HG02678 (cell line): ENCODE results near the gene EEF2K.

Source experiments
- ATAC-seq: cut with Tn5 transposase; IDR thresholded peaks from one replicate; pipeline ENCODE4 v1.9.1; 2021; ENCODE audit warnings: mild to moderate bottlenecking, moderate library complexity; ENCODE audit not compliant: unreplicated experiment

EEF2K gene

DNA sequence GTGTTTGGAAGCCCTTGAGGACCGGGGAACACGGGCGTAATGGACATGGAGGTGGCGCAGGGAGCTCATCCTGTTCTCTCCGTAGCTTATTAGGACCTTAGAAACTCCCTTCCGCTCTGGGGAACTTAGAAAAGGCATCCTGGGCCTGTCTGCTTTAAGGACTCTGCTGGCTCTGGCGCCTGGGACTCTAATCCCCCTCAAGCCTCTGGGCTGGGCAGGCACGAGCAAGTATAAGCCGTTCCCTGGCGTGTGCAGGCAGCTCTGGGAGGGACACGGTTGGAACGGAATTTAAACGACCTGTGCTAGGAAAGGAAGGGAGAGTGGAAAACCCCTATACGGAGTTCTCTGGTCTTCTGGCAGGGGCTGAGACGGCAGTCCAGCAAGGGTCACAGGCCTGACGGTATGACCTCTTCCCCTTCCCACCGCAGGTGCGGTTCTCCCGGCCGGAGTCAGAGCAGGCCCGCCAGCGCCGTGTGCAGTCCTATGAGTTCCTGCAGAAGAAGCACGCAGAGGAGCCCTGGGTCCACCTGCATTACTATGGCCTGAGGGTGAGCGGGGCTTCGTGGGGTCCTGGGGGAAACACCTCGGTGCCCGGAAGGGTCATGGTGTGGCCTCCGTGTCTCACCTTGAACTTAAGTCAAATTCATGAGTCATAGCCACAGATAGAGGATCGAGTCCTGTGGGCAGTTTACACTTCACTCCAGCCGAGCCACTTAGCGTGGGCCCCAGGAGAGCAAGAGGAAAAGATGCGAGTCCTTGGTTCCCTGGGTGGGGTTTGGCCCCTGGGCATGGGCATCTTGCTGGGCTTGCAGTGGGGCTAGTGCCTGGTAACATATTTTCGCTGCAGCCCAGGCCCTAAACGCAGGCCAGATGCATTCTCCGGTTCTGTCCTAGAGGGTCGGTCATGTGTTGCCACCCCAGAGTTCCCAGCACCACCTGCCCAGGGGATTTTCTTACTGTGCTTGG, 108.9 kb downstream of the EEF2K start:
- no peak for ATAC-seq

DNA sequence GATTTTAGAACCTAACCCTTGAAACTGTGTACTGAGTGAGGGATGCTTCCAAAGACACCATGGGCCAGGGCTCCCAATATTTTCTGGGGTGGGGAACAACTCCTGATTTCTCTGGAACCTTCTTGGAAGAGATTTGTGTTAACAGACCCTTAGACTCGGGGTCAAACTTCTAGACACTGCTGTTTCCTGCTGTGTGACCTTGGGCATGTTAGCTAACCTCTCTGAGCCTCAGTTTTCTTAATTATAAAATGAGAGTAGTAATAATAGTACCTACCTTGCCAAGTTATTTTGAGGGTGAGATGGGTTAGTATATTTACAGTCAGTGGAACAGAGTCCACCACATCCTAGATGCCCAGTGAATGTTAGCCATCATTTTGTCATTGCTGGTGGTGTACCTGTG, 109.9 kb downstream of the EEF2K start:
- no peak for ATAC-seq

DNA sequence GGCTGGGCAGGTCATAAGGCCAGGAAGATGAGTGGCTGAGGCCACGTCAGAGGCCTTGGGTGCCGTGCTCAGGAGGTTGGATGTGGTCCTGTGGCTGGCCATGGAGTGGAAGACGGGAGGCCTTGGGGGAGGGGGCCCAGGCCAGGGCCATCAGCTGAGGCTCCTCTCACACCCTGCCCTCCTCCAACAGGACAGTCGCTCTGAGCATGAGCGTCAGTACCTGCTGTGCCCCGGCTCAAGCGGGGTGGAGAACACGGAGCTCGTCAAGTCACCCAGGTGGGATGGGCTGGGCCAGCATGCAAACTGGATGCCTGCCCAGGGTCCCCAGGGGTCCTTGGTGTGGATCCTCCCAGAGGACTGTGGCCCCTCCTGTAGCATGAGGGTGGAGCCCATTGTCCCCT, 110.3 kb downstream of the EEF2K start:
- ATAC-seq, result no peak

DNA sequence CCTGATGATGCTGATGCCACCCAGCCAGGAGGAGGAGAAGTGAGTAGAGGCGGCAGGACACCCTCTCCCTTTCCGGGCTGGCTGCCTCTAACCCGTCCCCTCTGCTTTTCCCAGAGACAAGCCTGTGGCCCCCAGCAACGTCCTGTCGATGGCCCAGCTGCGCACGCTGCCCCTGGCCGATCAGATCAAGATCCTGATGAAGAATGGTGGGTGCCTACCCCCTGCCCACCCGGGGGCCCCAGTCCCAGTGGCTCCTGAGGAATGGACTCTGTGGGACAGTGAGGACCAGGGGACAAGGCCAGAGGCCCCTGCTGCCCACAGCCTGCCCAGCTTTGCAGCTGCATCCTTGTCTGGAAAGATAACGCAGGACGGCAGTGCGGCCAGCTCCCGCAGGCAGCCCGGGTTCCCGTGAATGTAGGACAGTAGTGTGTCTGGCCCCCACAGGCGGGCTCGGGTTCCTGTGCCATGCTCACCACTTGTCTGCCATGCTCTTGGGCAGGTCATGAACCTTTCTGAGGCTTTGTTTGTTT, 111.0 kb downstream of the EEF2K start:
- no peak for ATAC-seq

DNA sequence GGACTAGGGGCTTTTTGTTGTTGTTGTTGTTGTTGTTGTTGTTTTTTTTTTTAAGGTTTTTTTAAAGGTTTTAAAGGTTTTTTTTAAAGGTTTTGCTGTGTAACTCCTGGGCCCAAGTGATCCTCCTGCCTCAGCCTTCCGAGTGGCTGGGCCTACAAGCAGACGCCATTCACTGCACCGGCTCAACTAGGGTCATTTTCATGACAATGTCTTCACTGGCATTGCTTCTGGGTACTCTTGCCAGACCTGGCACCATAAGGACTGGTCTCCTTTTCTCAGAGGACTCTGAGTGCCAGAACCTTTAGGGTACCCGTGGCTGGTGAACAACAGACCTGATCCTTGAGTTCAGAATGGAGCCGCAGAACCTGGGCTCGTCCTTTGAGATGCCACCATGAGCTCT, 111.5 kb downstream of the EEF2K start:
- no peak for ATAC-seq

DNA sequence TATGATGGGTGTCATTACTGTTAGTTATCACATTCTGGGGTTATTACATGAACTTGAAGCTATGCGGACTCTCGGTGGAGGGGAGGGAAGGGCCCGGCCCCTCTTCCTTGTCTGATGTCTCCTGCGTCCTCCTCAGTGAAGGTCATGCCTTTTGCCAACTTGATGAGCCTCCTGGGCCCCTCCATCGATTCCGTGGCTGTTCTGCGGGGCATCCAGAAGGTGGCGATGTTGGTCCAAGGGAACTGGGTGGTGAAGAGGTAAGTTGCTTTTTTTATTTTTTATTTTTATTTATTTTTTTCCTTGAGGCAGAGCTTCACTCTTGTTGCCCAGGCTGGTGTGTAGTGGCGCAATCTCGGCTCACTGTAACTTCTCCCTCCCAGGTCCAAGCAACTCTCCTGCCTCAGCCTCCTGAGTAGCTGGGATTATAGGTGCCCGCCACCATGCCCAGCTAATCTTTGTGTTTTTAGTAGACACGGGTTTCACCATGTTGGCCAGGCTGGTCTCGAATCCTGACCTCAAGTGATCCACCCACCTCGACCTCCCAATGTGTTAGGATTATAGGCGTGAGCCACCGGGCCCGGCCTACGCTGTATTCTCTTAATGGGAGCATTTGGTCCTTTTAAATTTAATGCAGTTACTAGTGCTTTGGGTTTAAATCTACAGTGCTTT, 112.7 kb downstream of the EEF2K start:
- ATAC-seq, result no peak

DNA sequence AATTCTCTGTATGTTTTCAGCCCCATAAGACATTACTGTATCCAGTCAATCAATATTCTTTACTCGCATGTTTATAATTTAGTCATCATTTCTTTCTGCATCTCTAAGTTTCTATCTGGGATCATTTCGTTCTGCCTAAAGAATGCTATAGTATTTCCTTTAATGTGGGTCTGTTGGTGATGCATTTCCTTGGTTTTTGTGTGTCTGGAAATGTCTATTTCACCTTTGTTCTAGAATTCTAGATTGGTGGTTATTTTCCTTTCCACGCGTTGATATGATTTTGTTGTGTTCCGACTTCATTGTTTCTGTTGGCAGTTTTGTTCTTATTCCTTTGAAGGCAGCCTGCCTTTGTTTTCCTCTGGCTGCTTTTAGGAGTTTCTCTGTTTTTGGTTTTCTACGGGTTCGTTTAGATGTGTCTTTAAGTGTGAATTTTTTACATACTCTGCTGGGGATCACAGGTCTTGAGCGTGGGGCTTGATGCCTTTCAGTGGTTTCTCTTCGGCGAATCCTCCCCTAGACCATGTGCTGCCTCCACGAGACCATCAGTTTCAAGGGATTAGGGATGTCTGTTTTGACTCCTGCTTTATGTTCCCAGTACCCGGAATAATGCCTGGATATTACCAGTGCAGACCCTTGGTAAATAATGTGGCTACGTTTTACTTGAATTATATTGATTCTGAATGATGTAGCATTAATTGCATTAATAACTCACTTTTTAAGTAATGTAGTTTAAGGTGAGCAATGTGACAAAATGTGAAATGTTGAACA, 114.7 kb downstream of the EEF2K start:
- ATAC-seq, result no peak

DNA sequence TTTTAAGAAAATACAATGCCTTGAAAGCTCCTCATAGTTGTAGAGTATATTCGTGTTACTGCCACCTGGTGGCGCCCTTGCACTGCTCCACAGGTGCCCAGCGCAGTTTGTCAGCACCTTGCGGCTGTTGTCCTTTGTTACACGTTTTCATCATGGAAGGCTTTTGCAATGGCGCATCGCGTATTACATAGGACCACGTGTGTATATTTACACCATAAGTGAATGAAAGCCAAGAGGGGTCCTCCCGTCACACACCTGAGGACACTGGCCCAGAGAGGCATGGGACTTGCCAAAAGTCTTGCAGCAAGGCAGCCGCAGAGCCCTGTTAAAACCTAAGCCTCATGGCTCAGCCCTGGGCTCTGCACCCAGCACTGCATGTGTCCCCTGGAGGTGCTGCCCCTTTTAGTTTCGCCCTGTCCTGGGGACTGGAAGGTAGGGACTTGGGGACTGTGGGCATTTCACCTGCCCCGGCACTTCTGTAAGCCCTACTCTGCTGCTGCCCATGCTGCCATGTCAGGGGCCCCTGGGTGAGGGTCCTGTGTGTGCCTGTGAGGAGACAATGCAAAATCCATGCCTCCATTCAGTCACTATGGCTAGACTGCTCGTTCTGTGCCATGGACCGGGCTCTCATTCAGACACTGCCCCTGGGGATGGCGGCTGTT, 115.4 kb downstream of the EEF2K start:
- ATAC-seq, result no peak

DNA sequence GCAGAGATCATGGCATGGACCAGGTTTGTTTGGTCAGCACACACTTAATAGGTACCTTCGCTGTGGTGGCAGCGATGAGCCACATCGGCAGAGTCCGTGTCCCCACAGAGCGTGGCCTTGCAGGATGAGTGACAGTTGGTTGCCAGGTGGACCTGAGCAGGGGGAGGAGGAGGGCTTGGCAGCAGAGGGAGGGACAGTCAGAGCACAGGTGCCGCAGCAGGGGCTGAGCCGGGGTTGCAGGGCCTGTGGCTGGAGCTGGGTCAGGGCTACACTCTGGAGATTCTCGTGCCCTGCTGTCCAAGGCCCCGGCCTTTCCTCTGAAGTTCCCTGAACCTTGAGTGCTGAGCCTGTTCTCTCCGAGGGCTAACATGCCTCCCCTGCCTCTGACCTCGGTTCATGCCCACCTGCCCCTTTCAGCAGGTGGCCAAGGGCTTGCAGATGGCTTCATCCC, 116.0 kb downstream of the EEF2K start:
- no peak for ATAC-seq

DNA sequence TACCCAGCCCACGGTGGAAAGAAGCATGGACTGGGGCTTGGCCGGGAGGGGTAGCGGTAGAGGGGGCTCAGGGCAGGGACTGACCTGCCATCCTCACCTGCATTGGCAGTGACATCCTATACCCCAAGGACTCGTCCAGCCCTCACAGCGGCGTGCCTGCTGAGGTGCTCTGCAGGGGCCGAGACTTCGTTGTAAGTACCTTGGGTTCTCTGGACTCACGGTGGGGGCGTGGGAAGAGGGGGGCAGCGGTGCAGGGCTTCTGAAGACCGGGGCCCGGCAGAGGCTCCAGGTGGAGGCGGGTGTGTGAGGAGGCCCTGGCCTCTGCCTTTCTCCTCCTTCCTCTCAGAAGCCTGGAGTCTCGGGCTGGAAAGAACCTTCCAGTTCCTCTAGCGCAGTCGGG, 116.7 kb downstream of the EEF2K start:
- no peak for ATAC-seq

DNA sequence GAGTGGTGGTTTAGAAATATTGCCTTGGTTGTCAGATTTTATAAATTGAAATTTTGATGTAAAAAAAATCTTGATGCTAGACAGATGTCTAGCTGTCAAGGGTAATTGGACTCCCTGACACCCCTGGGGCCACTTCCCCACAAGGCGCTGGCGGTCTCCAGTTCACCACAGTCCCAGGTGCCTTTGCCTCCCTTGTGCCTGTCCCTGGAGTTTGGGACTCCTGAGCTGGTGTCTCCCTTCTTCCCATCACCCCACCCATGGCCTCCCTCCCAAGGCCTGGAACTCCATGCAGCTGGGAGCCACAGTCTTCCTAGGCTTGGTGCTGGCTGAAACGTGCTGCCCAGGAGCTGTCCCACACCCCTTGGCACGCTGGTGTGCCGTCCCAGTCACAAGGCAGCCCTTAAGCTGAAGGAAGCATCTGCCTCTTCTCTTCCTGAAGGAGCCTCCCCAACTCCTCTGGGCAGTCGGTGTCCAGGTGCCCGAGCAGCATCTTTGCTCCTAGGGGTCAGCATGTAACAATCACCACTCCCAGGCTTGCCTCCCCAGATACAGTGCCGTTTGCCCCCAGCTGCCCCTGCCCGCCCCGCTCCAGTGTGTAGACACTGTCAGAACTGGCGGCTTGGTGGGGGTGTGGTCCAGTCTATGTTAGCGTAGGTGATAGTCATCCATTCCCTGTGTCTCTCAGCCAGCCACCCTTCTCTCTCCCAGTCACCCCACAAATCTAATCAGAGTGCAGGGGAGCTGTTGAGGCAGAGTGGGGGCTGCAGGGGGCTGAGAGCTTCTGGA, 117.3 kb downstream of the EEF2K start:
- no peak for ATAC-seq

DNA sequence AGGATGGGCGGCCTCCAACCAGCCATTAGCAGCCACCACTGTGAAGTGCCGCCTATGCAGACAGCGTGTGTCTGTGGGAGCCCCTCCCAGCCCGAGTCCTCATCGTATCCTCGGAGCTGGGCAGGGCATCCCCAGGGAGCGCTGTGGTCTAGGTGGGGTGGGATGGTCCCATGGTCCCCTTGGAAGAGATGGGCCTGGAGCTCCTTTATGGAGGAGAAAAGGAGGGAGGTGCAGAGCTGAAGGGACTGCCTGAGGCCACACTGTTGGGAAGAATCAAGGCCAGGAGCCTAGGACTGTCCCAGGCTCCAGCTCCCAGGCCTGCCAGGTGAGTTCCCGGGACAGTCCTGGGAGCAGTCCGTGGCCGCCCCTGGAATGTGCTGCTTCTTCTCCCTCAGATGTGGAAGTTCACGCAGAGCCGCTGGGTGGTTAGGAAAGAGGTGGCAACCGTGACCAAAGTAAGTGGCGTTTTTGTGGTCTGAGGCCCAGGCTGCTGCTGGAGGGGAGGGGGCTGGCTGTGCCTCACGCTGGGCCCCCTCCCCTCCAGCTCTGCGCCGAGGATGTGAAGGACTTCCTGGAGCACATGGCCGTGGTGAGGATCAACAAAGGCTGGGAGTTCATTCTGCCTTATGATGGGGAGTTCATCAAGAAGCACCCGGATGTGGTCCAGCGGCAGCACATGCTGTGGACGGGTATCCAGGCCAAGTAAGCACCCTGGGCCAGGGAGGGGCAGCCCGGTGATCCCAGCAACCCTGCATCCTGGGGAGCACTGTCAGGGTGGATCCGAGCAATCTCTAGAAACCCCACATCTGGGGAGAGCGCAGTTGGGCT, 118.1 kb downstream of the EEF2K start:
- no peak for ATAC-seq

DNA sequence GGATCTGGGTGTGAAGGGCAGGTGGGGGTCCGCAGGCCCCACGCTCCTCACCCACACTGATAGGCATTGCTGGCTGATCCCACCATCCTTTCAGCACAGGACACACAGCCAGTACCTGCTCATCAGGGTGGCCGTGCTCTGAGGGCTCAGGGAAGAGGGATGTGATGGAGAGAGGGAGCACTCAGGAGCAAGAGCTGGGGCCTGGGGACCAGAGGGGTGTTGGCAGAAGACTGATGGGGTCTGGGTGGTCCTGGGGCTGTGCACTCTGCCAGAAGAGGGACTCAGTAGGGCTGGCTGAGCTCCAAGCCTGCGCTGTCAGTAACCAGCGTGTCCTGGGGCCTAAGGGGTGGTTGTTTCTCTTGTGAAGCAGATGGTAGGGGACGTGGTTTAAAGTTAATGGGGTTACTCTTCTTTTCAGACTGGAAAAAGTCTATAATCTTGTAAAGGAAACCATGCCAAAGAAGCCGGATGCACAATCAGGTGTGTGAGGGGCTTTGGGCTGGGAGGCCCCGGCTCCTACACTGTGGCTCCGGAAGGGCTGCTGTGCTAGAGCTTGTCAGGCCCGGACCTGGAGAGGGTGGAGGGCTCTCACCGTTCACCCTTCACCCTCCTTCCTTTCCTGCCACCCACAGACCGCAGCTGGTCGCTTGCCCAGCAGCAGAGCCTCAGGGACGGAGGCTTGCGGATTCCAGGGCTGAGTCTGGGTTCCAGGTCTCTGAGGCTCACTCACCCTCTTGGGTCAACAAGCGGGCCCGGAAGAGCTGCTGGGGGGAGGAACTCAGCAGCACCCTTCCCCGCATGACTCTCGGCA, 118.9 kb downstream of the EEF2K start:
- ATAC-seq, result no peak

DNA sequence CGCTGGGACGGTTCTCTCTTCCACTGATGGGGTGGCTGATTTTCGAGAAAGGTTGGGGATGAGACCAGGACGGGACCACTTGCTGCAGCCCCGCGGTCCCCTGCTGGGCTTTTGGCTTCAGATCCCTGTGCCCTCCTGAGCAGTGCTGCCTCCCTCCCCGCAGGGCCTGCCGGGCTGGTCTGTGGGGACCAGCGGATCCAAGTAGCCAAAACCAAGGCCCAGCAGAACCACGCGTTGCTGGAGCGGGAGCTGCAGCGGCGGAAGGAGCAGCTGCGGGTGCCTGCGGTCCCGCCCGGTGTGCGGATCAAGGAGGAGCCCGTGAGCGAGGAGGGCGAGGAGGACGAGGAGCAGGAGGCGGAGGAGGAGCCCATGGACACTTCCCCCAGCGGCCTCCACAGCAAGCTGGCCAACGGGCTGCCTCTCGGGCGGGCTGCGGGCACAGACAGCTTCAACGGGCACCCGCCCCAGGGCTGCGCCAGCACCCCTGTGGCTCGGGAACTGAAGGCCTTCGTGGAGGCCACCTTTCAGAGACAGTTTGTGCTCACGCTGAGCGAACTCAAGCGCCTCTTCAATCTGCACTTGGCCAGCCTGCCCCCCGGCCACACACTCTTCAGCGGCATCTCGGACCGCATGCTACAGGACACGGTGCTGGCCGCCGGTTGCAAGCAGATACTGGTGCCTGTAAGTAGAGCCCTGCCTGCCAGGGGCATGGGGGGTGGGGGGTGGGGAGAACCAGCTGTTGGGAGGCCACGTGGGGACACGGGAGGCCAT, 119.7 kb downstream of the EEF2K start:
- ATAC-seq, result no peak

DNA sequence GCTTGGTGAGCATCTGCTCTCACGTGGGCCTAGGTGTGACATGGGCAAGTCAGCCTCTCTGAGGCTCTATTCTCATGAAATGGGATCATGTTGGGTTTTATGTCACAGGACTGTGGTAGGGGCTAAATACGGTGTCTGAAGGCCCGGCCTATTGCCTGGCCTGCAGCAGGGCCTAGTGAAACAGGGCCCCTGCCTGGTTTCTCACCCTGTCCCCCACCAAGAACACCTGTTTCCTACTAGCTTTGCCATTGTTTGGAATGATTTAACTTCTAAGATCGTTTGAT, 120.2 kb downstream of the EEF2K start:
- no peak for ATAC-seq

DNA sequence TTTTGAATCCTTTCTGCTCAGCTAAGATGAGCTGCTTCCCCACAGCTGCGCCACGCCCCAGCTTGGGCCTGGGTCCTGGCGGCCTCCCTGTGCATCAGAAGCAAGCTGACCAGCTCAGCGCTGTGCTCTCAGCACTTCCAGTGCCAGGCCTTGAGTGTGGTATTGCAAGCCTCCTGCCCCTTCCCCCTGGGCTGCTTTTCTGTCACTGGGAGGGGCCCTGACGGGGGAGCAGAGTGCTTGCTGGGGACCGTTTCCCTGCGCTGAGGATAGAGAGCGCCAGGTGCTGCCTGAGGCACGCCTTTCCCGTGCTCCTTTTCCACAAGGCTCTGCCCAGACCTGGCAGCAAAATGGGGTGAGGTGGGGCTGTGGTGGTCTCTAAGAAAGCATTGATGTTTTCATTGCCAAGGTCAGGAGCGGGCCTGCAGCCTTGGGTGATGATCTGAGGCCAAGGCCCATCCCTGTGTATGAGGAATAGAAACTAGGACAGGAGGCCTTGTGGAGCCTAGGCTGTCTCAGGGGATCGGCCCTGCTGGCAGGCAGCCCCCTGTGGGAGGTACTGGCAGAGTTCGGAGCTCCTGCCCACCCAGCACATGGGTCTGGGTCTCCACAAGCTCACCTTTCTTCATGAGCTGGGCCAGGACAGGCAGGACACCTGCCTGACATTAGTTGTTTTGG, 120.8 kb downstream of the EEF2K start:
- ATAC-seq, result no peak

DNA sequence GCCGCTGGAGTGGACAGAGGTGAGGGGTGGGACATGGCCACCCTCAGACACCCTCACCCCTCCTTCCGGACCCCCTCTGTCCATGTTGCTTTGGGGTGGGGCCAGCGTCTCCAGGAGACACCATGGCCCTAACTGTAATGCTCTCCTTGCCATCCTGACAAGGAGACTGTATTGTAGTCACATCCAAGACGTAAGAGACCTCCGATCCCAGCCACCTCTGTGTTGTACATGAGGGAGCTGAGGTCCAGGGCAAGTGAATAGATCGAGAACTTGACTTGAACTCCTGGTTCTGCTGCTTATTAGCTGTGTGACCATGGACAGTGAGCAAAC, 121.3 kb downstream of the EEF2K start:
- no peak for ATAC-seq
